HG03558 (cell line): ENCODE results near the gene FGD6.
"Not testable (repeated sequence)": the region's sequence is repeated elsewhere in the genome, so short reads cannot be mapped to it uniquely, and the experiment has no call there.

Experiments used
- ATAC-seq: cut with Tn5 transposase; IDR thresholded peaks from one replicate; pipeline ENCODE4 v1.9.1; 2021; ENCODE audit warnings: moderate number of reproducible peaks; ENCODE audit not compliant: unreplicated experiment; ENCODE audit errors: extremely low read depth

The FGD6 gene

DNA sequence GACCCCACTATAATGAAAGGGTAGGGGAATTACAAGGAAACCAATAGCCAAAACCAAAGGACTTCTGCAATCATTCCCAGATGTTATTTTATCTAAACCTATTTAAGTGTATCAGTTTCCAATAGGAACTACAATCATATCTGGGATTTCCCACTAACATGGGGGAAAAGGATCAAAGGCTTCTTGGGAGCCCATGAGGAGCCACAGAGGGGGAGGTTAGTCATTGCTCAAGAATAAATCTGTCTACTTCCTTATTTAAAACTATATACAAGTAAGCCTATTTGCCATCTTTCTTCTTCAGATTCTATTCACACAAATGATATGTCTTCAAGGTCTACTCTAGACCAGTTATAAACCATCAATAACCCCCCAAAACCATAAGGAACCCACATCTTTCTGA is 33.1 kb downstream of the FGD6 start:
- no peak for ATAC-seq

DNA sequence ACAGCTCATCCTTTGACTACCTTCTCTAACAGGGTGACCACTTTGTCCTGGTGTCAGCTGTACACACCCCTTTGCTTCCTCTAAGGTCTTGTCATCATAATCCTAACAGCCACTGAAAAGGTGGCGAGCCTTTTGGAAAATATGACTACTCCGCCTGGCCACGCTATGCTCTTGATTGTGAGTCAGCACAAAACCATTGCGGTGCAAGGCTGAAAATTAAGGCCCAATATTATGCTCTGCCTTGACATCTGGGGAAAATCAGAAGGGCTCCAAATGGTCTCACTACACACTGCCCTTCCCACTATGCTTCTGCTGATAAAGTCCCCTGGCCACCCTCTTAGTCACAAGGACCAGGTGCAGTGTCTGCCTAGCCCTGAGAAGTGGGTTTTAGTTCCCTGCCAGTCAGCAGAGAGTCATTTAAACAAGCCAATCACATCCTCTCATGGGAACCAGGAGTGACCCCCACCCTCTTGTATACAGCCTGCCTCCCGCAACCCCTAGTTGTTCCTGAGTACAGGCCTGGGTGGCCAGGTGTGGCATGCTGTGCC is 34.3 kb downstream of the FGD6 start:
- ATAC-seq = no peak

DNA sequence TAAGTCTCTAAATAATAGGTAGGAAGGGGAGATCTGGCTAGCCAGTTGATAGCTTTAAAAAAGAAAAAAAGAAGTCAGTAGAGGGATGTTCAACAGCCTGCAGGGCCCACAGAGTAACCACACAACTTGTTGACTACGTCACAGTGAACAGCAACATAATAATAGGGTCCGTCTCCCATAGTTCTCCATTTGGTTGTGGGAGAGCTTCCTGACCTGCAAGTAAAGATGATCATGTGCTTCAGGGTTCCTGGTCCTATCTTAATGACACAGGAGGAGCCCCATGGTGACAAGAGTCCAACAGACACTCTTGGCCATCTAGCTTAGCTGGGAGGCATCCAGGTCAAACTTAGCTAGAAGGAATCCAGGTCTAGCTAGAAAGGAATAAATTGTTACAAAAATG is 36.2 kb downstream of the FGD6 start:
- ATAC-seq = no peak

DNA sequence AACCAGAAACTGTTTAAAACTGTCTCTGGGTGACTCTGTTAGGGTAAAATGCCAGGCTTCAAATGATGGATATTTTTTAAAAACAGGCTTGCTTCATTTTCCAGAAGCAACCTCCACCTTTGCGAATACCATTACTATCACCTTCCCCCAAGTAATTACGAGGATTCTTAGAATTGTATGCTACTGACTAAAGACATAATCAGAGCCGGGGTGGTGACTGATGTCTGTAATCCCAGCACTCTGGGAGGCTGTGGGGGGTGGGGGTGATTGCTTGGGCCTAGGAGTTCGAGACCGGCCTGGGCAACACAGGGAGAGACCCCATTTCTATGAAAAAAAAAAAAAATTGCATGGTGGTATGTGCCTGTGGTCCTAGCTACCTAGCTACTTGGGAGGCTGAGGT is 38.3 kb downstream of the FGD6 start:
- no peak for ATAC-seq

DNA sequence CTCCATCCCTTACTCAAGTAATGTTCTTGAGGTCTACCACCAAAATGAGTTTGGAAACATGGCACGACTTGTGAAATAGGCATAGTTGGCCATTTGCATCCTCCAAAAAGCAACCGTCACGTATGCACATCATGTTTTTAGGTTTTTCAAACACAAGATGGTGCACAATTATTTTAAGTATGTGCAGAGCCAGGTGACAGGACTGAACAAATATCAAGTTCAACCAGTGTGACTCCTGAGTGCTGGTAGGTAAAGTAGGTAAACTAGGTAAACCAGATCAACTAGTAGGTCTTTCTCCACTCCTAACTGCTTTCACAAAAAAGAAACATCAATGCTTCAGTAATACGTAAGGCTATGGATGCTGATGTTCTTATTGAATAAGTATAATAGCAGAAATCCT is 39.1 kb downstream of the FGD6 start:
- ATAC-seq = no peak

DNA sequence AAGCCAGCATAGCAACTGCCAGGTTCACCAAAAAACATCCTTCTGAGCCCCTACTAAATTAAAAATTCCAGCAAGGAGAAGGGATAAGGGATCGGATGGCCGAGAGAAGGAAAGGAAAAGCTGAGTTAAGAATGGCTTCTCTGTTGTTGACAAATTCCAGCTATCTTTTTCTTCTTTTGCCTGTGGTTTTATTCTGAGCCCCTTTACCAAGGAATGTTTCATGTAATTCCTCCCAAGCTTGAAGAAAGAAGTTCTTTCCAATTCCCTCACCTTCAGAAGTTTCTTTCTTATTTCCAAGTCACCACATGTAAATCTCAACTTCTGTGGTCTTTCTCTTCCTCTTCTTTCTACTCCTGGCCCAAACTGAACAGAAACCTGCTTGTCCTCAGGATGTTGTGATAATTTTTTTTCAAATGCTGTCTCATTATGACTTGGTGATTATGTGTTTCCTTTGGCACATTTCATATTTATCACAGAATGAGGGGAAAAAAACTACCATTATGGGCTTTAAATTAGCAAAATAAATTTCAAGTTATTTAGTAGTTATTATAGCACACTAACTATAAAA is 40.0 kb downstream of the FGD6 start:
- no peak for ATAC-seq

DNA sequence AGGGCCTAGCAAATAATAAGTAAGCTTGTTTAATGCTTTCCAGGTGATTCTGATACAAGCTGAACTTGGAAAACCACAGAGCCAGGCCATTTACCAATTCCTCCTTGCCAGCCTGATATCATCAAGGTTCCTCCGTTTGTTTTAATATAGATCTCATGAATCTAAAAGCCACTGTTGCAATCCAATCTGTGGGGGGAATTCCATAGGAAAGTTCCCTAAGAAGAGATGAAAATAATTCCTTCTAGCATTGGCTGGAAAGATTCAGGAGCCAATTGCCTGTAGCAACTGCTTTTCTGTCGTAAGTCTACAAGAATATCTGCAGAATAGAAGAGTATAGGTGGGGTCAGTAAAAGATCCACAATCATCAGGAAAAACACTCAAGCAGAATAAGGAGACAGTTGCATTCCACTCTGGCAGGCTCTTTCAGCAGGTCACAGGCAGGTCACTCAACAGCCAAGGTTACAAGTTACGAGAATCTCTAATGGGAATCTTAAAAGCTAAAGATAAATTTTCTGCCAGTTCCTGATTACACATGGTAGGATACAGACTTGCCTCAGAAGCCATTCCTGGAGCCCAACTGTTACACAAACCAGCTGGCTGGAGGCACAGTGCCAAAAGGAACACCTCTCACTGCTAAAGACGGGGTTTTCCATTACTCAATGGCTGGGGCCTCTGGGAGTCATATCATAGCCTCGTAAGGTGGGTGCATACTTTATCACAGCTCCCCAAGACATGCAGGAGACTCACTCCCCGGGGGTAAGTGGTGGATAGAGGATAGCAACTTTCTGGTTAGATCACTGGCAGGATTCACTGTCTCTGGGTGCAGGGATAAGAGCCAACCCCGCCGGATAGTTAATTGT is 43.6 kb downstream of the FGD6 start:
- no peak for ATAC-seq

DNA sequence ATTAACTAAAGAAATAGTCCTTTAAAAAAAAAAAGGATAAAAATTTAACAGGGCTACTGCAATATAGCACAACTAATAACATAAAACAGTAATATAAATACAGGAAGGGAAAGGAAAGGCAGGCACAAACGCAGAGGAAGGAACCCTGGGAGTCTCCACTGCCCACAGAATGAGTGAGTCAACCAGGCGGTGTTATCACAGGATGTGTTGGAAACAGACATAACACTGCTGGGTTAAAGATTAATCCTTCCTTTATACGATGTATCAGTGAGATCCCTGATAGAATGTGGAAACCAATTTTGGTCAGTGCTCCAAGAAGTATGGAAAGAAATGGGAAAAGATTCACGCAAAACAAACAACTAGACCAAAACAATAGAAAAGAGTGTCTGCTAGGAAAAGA is 47.9 kb downstream of the FGD6 start:
- no peak for ATAC-seq

DNA sequence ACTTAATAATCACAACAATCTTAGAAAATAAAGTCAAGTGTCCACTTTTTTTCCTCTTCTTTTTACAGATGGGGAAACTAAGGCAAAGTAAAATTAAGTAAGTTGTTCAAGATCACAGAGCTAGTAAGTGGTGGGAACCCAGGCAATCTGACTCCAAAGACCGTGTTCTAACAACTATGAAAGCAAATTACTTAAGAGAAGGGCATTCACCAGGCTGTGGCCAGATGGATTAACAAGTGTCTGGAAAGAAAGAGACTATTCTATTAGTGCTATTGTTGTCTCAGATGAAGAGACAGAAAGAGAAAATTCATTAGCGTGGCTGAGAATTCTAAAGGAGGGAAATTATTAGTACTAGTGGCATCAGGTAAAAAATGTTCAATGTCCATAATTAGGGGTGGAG is 48.5 kb downstream of the FGD6 start:
- ATAC-seq = no peak

DNA sequence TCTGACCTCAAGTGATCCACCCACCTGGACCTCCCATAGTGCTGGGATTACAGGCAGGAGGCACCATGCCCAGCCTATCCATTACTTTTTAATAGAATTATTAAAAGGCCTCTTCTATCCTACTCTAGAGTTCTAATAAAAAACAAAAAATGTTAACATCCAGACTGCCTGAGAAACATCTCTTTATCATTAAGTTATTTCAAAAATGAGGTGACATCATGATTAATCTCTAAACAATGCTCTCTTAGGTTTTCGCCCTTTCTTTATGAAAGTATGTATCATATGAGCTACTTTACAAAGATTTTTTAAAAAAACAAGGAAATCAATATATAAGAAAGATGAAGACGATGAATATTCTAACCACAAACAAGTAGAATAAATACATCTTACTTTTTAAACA is 52.6 kb downstream of the FGD6 start:
- ATAC-seq = no peak

DNA sequence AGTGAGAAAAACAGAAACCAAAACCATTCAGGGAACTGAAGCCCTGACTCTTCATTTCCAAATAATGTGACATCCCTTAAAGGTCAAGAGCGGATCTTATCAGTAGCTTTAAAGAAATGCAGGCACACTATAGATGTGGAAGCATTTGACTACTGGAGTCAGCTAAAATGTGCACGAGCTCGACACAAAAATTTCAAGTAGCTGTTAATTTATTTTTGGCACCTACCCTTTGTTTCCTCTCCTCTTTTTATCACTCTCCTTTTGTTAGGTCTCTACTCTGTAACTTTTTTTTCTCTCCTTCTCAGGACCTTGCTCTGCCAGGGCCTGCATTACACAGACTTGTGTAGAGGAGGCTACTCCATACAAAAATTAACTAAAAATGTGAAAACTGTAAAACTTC is 58.3 kb downstream of the FGD6 start:
- ATAC-seq = no peak

DNA sequence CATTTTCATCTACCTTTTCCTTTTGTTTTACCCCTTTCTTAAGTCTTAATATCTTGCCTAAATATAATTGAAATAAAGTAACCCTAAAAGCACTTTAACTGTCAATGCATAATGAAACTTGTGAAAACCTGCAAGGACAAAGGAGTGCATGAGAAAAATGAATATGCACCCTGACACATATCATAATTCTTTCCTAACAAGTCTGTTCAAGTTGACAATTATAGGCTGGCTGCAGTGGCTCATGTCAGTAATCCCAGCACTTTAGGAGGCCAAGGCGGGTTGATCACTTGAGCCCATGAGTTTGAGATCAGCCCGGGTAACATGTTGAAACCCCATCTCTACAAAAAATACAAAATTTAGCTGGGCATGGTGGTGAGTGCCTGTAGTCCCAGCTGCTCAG is 65.4 kb downstream of the FGD6 start:
- no peak for ATAC-seq

DNA sequence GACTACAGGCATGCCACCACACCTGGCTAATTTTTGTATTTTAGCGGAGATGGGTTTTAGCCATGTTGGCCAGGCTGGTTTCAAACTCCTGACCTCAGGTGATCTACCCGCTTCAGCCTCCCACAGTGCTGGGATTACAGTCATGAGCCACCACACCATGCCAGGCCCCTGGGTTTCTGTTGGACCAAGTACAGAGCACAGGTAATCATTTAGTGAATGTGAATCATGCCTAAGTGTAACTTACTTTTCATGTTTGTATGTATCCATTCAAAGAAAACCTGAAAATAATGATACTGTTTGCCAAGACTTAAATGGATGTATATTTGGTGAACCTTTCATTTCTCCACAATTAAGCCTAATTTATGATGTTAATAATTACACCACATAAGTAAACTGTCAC is 65.9 kb downstream of the FGD6 start:
- ATAC-seq = no peak

DNA sequence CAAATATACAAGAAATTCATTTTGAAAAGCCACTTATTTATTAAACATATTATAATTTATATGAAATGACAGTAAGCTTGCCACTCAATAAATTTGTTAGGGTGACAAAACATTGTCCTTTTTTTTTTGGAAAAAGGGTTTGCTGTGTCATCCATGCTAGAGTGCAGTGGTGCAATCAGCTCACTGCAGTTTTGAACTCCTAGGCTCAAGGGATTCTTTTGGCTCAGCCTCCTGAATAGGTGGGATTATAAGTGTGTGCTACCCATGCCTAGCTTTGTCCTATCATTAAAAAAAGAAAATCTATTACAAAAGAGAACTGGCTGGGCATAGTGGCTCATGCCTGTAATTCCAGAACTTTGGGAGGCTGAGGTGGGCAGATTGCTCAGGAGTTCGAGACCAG is 66.8 kb downstream of the FGD6 start:
- no peak for ATAC-seq

DNA sequence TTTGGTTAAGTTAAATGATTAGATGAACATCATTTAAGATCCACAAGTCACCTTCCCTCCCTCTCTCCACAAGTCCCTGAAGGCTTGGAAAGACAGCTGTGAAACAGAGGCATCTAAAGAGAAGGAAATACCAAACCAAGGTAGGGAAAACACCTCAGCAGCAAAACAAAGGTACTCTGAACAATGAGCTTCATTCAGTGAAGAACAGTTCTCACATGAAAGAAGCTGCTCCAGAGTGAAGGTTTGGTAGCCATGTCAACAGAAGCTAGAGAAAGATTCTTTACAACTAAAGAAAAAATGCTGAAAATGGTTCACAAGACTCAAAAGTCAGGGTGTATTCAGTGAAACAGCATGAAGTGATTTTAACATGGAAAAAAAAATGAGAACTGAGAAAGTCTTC is 69.4 kb downstream of the FGD6 start:
- no peak for ATAC-seq

DNA sequence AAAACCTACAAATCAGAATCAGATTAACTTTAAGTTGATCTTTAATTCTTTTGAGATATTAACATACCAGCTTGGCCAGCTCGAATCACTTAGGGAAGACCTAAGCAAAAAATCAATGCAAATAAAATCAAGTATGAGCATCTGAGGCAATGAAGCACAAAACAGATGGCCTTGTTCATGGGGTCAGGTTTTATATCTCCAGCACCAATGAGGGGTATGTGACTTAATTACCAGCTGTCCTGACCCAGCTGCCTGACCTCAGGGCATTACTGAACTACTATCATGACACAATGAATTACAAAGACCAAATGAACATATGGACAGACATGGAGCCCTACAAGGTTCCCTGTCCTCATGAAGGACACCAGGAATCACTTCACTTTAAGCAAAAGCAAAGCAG is 70.5 kb downstream of the FGD6 start:
- ATAC-seq = no peak

DNA sequence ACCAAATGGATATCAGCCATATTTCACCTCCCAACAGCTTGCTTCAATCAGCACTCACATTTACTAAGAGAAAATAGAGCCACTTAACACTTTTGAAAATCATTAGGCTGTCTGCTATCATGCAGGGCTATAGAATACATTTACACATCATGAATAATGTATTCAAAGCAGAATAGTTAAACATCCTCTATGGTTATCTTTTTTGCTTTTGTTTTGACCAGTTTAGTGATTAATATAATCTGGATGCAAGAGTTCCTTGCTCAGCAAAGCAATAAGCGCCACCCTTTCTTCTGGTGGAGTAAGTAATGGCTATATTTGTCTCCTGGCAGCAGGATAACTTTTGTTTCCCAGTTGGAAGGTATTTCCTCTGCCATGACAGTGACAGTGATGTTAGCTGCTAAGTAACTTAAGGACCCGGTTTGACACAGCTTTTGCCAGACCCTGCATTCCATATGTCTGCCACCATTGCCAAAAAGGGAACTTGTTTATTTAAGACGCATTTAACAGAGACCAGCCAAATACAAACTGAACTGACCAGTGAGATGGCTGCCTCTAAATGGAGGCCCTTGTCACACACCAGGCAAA is 73.6 kb downstream of the FGD6 start:
- no peak for ATAC-seq

DNA sequence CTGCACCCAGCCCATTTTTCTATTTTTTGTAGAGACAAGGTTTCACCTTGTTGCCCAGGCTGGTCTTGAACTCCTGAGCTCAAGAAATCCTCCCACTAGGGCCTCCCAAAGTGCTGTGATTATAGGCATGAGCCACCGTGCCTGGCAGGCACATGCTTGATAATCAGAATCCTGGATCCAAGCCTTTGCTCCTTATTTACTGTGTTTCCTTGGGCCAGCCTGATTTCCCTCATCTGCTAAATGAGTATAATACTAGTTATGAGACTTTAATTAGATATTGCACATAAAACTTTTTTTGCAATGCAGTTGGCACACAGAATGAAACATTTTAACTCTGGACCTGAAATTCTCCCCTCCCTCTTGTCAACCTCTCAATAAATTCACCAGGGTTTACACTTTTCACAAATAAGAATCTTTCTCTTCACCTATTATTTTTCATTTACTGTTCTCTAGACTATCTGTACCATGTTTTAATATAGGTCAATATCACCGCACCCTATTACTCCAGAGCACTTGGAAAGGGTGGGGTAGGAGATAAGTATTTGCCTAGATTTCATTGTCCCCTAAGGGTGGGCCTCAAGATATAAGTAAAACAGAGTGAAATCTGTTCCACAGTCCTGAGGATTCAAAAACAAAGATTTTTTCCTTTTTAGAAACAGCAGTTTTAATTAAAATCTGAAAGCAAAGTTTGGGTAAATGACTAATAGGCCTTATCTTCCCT is 74.7 kb downstream of the FGD6 start:
- no peak for ATAC-seq

DNA sequence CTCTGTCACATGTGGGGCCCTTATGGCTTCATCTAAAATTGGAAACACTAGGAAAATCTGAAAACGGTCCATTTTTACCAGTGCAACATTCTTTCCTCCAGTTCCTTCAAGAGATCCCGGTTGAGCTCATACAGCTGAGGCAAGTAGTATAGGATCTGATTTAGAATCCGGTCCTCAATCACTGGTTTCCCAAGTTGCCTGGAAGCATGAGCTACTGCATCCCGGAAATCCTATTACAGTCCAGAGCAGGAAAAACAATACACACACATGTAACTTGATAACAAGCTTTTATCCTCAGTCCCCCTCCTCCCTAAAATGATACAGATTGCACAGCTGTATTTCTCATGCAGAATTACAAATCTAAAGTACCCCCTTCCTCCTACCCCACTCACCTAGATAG is 76.0 kb downstream of the FGD6 start:
- no peak for ATAC-seq

DNA sequence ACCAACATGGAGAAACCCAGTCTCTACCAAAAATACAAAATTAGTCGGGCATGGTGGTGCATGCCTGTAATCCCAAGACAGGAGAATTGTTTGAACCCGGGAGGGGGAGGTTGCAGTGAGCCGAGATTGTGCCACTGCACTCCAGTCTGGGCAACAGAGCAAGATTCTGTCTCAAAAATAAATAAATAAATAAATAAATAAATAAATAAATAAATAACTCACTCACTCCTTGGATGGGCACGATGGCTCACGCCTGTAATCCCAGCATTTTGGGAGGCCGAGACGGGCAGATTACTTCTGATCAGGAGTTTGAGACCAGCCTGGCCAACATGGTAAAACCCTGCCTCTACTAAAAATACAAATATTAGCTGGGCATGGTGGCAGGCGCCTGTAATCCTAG is 79.2 kb downstream of the FGD6 start:
- not testable (repeated sequence) for ATAC-seq

DNA sequence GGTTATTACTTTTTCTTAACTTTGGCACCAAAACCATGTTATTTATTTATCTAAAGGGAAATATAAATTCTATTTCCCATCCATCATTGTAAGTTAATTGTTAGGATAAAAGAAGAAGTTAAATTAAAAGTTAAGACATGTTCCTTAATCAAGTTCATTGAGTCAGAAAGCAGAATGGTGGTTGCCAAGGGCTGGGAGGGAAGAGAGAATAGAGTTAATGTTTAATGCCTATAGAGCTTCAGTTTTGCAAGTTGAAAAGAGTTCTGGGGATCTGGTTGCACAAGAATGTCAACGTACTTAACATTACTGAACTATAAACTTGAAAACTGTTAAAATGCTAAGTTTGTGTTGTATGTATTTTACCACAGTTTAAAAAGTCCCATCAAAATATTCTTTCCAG is 80.7 kb downstream of the FGD6 start:
- ATAC-seq = no peak
